Testis (tissue), 3 donors: ENCODE measurements around the gene TRIM41. TPM values are rescaled to one million over a fixed set of nuclear protein-coding genes. Genes with fewer than 3 reads are reported as not detected.
"Not testable (repeated sequence)": the region's sequence is repeated elsewhere in the genome, so short reads cannot be mapped to it uniquely, and the experiment has no call there.

Source experiments
- DNase-seq: peaks from one replicate; pipeline ENCODE4 v3.0.0-alpha.2; 2019
- H3K27ac ChIP-seq, 2 donors: fragments of 200-600 bp; sonication (generic); one replicate each; pipeline ENCODE4 v1.5.1; 2019
- H3K27me3 ChIP-seq: fragments of 200-600 bp; sonication (generic); one replicate; pipeline ENCODE4 v1.5.1; 2019
- H3K36me3 ChIP-seq: fragments of 200-600 bp; sonication (generic); one replicate; pipeline ENCODE4 v1.5.1; 2017; ENCODE audit warnings: low read depth; ENCODE audit errors: missing control alignments
- H3K4me1 ChIP-seq: fragments of 200-600 bp; sonication (generic); one replicate; pipeline ENCODE4 v1.5.1; 2019
- H3K4me3 ChIP-seq, 2 donors: fragments of 200-600 bp; sonication (generic); one replicate each; pipeline ENCODE4 v1.5.1; 2017 to 2019
- H3K9me3 ChIP-seq: fragments of 200-600 bp; sonication (generic); one replicate; pipeline ENCODE4 v1.5.1; 2017
- CTCF ChIP-seq, 3 experiments: fragments of 450-650 bp in 2 of 3; fragments of 200-600 bp in 1 of 3; sonication (generic) in 1 of 3; IDR thresholded peaks; one replicate each; pipeline ENCODE4 v1.5.1; 2016 to 2019; ENCODE audit warnings: antibody characterized with exemption in 3 of 3, mild to moderate bottlenecking in 2 of 3, moderate library complexity in 1 of 3
- POLR2A ChIP-seq: fragments of 450-650 bp; IDR thresholded peaks from one replicate; pipeline ENCODE4 v1.6.1; 2017; ENCODE audit warnings: antibody characterized with exemption, mild to moderate bottlenecking, moderate library complexity
- whole genome bisulfite sequencing, 2 donors: methylation state at CpG; one replicate each; pipeline ENCODE4 v1.1.5; 2018; 5-methylcytosine and 5-hydroxymethylcytosine counted together
- intact Hi-C: fragments of 100-400 bp; cut with DNase I; formaldehyde crosslinking; loops from one replicate; pipeline ENCODE4 v1.15.1; 2023; ENCODE audit warnings: low total_unique reads
- polyA plus RNA-seq: library from polyadenylated mRNA; stranded (reverse); fragments of 350-450 nt; fragmentation: Illumina TruSeq; extraction: RNeasy Lipid Tissue Mini Kit (QIAGEN cat#74804); gene quantifications from one replicate; pipeline ENCODE4 v1.2.3, GENCODE V29; 2014; ENCODE audit warnings: low read depth, low replicate concordance; ENCODE audit not compliant: insufficient read depth
- total RNA-seq, 2 donors: library from RNA; depleted of rRNA; stranded (reverse); fragments of >200 nt; gene quantifications; one replicate each; pipeline ENCODE4 v1.2.3, GENCODE V29; 2016

TRIM41 gene
- total and polyA plus RNA-seq, 3 donors from 2014 or later: 39.6 to 61.5 (median 53.1) TPM

- Histone ChIP-seq H3K36me3 (no peaks in the 10 kb centered on the region), H3K9me3 (no peaks in the 10 kb centered on the region), H3K27me3 (no peaks in the 10 kb centered on the region), H3K4me1 (no peaks in the 10 kb centered on the region), H3K4me3 (no peak overlapping the region), H3K27ac (no peak overlapping the region)
- intact Hi-C loops: no loop called here
- WGBS, 2 donors: 66 to 69% methylated on average over 7 of the region's 7 CpGs
- no peak for TF ChIP-seq CTCF (IDR thresholded peaks at IDR 0.05)
- no peak for TF ChIP-seq POLR2A
- DNase-seq: no peak
Measured at GRCh38 chr5:181280251-181280762, 57.2 kb downstream of the TRIM41 start.

- Histone ChIP-seq H3K27ac (no peak overlapping the region), H3K27me3 (no peaks in the 10 kb centered on the region), H3K9me3 (no peaks in the 10 kb centered on the region), H3K4me1 (no peaks in the 10 kb centered on the region), H3K36me3 (no peaks in the 10 kb centered on the region), H3K4me3 (peak overlapping the region; percentile 21 to 49)
- intact Hi-C loops: no loop called here
- DNase-seq: peak; percentile 73
- WGBS, 2 donors: 61 to 74% methylated on average over 35 to 40 of the region's 40 CpGs
- TF ChIP-seq POLR2A (no peak), CTCF (IDR thresholded peaks at IDR 0.05) (no peak)
Measured at GRCh38 chr5:181281077-181281983, 58.2 kb downstream of the TRIM41 start.

GRCh38 chr5:181281984-181282316, 58.9 kb downstream of the TRIM41 start:
- 65 to 86% methylated on average over 10 to 18 of the region's 18 CpGs for WGBS, 2 donors
- H3K4me3 ChIP-seq: peak overlapping the region; percentile 21 to 49
- H3K27me3 ChIP-seq: no peaks in the 10 kb centered on the region
- TF ChIP-seq CTCF (IDR thresholded peaks at IDR 0.05): no peak
- no peak for TF ChIP-seq POLR2A
- DNase-seq: no peak
- no peak overlapping the region for H3K27ac ChIP-seq
- no peaks in the 10 kb centered on the region for H3K36me3 ChIP-seq
- no peaks in the 10 kb centered on the region for H3K4me1 ChIP-seq
- H3K9me3 ChIP-seq: no peaks in the 10 kb centered on the region
- intact Hi-C loops: no loop called here

GRCh38 chr5:181282415-181282814, 59.3 kb downstream of the TRIM41 start:
- 49 to 84% methylated on average over 4 to 15 of the region's 16 CpGs for WGBS, 2 donors
- DNase-seq, H3K4me3 ChIP-seq, H3K36me3 ChIP-seq, H3K27ac ChIP-seq, H3K27me3 ChIP-seq, intact Hi-C loops, H3K4me1 ChIP-seq, H3K9me3 ChIP-seq: not testable (repeated sequence)

- Histone ChIP-seq H3K4me1 (no peaks in the 10 kb centered on the region), H3K27ac (no peak overlapping the region), H3K27me3 (no peaks in the 10 kb centered on the region), H3K9me3 (no peaks in the 10 kb centered on the region), H3K36me3 (no peaks in the 10 kb centered on the region), H3K4me3 (no peak overlapping the region)
- TF ChIP-seq POLR2A: no peak
- TF ChIP-seq CTCF (IDR thresholded peaks at IDR 0.05): no peak
- 78 to 89% methylated on average over 5 to 7 of the region's 7 CpGs for WGBS, 2 donors
- DNase-seq: no peak
- intact Hi-C loops: no loop called here
Measured at GRCh38 chr5:181282874-181283273, 59.8 kb downstream of the TRIM41 start.
